Activated T-cell treated with anti-CD3 and anti-CD28 coated beads for 1 hour (primary cell): ENCODE measurements around the gene ZSWIM3.
A peak's percentile ranks its signal among the peaks of the same experiment; 100 is the strongest.
"Not testable (repeated sequence)": the region's sequence is repeated elsewhere in the genome, so short reads cannot be mapped to it uniquely, and the experiment has no call there.

Source experiments
- DNase-seq: peaks from one replicate; pipeline ENCODE4 v3.0.0-alpha.2; 2020; ENCODE audit warnings: low read depth

Gene ZSWIM3

GRCh38 chr20:45857114-45857881 is at the start of gene ZSWIM3, which contains the start of gene ACOT8:
Gene ZSWIM3 (plus strand): TSS chr20:45857614. CDS start chr20:45857826, 212 bp downstream.
Gene ACOT8 (minus strand): TSS chr20:45857392. CDS start chr20:45857315, 77 bp downstream.
- DNase-seq = peak; percentile 81

- DNase-seq = no peak
Measured at GRCh38 chr20:45810191-45810970, 47.0 kb upstream of the ZSWIM3 start.

GRCh38 chr20:45812157-45813005 is 45.0 kb upstream of the ZSWIM3 start, which contains the start of gene UBE2C:
Gene UBE2C (plus strand): TSS chr20:45812644. CDS start chr20:45812696, 52 bp downstream.
- peak; percentile 85 for DNase-seq

GRCh38 chr20:45813006-45813340 is 44.4 kb upstream of the ZSWIM3 start:
- no peak for DNase-seq

GRCh38 chr20:45813489-45813888 is 43.9 kb upstream of the ZSWIM3 start:
- no peak for DNase-seq

DNA sequence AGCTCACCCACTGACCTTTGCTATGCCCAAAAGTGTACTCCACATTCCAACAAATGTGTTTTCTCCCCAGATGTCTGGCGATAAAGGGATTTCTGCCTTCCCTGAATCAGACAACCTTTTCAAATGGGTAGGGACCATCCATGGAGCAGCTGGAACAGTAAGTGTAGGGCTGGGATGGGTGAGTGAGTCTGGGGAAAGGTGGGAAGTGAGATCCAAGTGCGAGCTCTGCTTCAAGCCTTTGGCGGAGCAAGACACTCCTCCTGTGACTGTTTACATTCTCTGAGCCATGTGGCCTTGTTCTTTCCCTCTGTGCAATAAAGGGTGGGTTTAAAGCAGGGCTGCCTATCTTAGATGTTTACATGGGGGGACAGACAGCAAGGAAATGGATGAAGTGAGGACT is 43.1 kb upstream of the ZSWIM3 start:
- no peak for DNase-seq

DNA sequence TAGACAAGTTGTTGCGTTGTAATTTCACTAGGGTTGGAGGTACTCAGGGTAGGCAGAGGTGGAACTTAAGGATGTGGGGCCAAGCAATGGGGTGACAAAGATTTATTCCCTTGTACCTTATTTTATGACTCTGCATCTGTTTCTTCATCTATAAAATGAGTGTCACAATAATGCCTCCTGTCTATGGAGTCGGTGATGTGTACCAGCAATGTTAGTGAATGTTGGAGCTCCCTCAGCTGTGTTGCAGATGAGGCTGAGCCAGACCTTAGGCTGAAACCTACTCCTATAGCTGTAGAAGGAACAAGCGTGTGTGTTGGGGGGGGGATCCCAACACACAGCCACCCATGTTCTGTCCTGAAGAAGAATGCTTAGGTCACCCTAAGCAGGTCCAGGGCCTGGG is 40.5 kb upstream of the ZSWIM3 start:
- DNase-seq = no peak

DNA sequence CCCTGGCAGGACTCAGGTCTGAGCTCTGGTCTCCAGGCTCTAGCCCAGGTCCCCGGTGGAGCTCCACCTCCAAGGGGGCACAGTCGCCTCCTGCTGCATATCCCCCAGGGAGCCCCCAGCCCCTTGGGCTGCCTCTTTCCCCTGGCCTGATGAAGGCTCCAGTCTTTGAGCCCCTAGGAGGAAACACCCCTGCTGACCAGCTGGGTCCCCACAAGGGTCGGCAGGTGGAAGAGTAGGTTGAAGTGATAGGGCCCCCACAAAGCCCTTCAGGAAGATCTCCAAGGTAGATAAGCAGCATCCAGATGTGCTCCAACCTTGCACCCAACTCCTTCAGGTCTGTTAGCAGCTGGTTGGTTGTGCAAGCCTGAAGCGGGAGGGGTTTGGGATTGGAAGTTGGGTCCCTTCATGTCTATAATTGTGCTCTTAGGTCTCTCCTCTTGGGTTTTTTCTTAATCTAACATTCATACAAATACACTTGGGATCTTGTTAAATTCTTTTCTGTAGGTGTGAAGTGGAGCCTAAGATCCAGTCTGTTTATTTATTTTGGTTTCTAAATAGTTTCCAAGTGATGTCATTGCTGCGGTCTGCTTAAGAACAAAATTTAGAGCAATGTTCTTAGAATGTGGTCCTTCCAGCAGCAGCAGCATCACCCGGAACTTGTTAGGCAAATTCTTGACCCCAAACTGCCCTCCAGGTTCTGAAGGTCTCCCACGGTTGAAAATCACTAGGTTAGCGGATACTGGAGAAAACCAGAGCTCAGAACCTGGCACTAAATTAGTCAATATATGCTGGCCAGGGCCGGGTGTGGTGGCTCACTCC is 39.8 kb upstream of the ZSWIM3 start:
- no peak for DNase-seq

DNA sequence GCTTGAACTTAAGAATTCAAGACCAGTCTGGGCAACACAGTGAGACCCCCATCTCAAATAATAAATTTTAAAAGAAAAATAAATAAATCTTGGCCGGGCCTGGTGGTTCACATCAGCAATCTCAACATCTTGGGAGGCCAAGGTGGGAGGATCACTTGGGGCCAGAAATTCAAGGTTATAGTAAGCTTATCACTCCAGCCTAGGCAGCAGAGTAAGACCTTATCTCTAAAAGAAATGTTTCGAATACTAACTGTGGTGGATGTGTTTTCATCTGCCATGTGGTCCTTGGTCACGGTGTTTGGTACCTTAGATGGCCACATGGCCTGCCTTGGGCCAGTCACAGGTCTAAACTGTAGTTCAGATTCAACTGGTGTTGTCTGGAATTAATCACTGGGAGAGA is 39.2 kb upstream of the ZSWIM3 start:
- DNase-seq = no peak

- DNase-seq = no peak
Measured at GRCh38 chr20:45819466-45819865, 37.9 kb upstream of the ZSWIM3 start.

DNA sequence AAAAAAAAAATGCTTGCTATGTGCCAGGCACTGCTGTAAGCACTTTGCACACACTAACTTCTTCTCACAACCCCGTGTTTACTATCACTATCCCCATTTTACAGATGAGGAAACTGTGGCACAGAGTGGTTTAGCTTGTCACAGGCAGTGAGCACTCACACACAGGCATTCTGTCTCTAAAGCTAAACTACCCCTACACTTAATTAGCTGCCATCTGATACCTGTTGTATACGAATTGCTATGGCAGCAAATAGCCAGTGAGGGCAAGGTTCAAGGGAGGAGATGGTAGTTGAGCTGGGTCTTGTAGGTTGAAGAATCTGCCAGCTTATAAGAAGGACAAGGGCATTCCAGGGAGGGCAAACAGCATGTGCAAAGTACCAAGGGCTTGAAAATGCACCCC is 35.5 kb upstream of the ZSWIM3 start:
- no peak for DNase-seq

DNA sequence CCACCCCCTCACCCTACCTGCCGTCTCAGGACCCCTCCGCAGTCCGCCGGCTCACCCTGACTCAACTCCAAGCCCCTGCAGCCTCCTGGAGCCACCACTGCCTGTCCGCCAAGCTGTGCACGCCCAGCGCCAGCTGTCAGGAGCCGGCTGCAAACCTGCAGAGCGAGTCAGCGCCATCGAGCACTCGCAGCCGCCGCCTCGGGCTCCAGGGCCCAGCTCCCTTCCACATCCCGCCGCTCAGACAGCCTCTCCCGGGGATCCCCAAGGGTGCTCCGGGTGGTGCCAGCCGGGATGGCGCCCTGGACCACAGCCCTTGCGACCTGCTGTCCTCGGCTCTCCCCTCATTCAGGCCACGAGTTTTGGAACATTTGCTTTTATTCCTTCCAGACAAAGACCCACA is 34.6 kb upstream of the ZSWIM3 start:
- no peak for DNase-seq

- DNase-seq = peak; percentile 27
Measured at GRCh38 chr20:45823949-45824835, 33.2 kb upstream of the ZSWIM3 start.

DNA sequence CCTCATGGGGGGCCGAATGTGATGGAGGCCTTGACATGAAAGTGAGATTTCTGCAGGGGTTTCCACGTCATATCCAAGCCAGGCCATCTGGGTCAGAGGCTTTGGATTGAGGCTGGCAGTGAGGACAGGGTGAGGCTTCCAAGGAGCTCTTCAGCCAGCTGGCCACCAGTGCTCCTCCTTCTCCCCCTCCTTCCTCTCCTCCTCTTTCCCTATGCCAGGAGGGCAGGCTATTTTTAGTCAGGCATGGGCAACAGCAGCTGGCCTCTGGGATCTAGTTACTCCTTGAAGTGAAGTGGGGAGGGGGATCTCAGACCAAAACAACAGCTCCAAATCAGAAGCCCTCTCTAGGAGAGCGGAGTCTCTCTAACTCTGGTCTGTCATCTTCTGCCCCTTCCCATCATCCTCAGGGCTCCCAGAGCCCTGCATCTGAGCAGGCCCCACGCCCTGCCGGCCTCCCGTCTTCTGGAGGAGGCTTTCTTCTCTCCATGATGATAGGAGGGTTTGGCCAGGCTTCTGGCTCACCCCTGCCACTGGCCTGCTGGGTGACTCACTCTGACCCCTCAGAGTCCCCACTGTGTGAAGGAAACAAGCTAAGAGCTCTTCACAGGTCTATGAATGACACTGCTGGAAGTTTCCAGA is 30.9 kb upstream of the ZSWIM3 start:
- DNase-seq = no peak

- DNase-seq = no peak
Measured at GRCh38 chr20:45827030-45827652, 30.3 kb upstream of the ZSWIM3 start, which contains the start of gene TNNC2. Gene TNNC2 (minus strand): TSS chr20:45827312. CDS start chr20:45827248, 64 bp downstream.

DNA sequence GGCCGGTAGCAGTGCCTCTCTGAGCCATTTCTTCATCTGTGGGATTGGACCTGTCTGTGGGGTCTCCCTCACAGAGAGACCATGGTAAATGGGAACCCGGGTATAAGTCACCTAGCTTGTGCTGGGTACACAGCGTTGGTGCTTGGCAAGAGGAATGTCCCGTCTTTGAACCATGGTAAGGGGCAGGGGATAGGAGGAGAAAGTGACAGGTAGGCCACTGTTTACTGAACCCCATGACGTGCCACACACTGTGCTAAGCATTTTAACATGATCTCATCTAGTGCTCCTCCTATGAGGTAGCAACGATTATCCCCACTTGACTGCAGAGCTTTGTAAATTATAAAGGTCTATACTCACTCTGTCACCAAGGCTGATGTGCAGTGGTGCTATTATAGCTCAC is 29.7 kb upstream of the ZSWIM3 start:
- no peak for DNase-seq

DNA sequence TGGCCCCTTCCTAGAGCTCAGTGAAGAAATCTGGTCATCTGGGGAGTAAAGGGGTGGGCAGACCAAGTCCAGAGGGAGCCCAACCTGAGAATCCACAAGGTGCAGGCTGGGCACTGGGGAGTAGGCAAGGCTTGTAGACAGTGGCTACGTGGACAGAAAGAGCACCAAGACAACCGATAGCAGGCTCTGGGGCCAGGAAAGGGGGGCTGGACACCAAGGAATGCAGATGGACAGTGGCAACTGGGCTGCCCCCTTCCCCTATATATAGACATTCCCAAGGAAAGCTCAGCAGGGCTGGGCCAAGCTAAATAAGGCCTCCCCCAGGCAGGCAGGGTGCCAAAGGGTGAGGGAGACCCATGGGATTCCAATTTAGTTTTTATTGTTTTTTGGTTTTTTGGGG is 28.8 kb upstream of the ZSWIM3 start:
- DNase-seq = no peak

DNA sequence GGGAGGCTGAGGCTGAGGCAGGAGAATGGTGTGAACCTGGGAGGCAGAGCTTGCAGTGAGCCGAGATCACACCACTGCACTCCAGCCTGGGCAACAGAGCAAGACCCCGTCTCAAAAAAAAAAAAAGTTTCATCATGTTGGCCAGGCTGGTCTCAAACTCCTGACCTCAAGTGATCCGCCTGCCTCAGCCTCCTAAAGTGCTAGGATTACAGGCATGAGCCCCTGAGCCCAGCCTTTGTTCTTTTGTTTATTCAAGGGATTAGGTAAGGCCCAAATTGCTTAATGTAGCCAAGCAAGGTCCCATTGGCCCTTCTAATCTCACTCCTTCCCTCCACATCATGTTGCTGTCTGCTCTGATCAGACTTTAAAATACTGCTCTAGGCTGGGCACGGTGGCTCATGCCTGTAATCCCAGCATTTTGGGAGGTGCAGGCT is 27.7 kb upstream of the ZSWIM3 start:
- not testable (repeated sequence) for DNase-seq

DNA sequence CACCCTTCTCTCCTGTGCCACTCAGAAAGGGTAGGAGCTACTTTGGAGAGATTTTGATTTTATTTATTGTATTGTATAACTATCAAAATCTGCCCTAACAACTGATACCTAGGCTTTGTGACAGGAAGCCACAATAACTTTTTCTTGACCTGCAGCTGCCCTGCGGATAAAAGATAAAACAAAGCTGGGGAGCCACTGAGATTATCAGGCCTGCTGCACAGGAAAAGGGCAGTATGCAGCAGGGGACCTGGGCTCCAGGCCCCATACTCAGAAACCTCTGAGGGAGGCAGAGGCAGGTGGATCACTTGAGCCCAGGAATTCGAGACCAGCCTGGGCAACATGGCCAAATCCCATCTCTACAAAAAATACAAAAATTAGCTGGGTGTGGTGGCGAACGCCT is 24.8 kb upstream of the ZSWIM3 start:
- no peak for DNase-seq
